H1 (cell line): ENCODE results near the gene ST6GALNAC5. TPM values are rescaled to one million over a fixed set of nuclear protein-coding genes. Genes with fewer than 3 reads are reported as not detected.

ENCODE experiments used
- CHD2 ChIP-seq: IDR thresholded peaks from 2 replicates; pipeline ENCODE4 v1.6.1; 2012; ENCODE audit warnings: low read length, improper control_type of control experiment
- PHF8 ChIP-seq: fragments of 200-600 bp; sonication (generic); conservative IDR thresholded peaks from 2 replicates; pipeline ENCODE4 v1.7.1; 2012; ENCODE audit warnings: low read depth, mild to moderate bottlenecking, inconsistent platforms, low read length, moderate library complexity
- RBBP5 ChIP-seq: IDR thresholded peaks from 2 replicates; pipeline ENCODE4 v1.7.1; 2012; ENCODE audit warnings: low read depth, mild to moderate bottlenecking, inconsistent platforms, low read length, moderate library complexity, borderline replicate concordance
- SUZ12 ChIP-seq: fragments of 200-600 bp; sonication (generic); IDR thresholded peaks from 2 replicates; pipeline ENCODE4 v1.6.1; 2012; ENCODE audit warnings: mild to moderate bottlenecking, inconsistent platforms, low read length, moderate library complexity, mixed read lengths
- polyA plus RNA-seq, 7 experiments: library from polyadenylated mRNA; depleted of rRNA in 3 of 7; stranded (reverse) in 5 of 7; unstranded in 2 of 7; fragments of >200 nt in 5 of 7; fragments of 200-250 nt in 2 of 7; gene quantifications; 1 replicate in 5 of 7; 2 replicates in 1 of 7; 4 replicates in 1 of 7; pipeline versions ENCODE4 v1.2.1 to v1.2.3, GENCODE V29; 2011 to 2013; ENCODE audit warnings: missing spikeins in 2 of 7, mixed read lengths in 2 of 7
- total RNA-seq: library from RNA; stranded (reverse); fragmentation: NEBNext Ultra II Directional; extraction: Animal tissue kit (Norgen Biotek cat#: 25700); gene quantifications from 2 replicates; pipeline ENCODE4 v1.2.1, GENCODE V29; 2021
- TF ChIP-seq, protein P1 (sequence below): IDR thresholded peaks from 2 replicates; pipeline ENCODE4 v1.6.1; 2012; ENCODE audit warnings: inconsistent platforms

Gene ST6GALNAC5
- total and polyA plus RNA-seq, 2 of the 8 experiments (the other 6 are each of a cell fraction or from before 2014, with no cell fraction given) = 6.2 to 7.3 TPM

DNA sequence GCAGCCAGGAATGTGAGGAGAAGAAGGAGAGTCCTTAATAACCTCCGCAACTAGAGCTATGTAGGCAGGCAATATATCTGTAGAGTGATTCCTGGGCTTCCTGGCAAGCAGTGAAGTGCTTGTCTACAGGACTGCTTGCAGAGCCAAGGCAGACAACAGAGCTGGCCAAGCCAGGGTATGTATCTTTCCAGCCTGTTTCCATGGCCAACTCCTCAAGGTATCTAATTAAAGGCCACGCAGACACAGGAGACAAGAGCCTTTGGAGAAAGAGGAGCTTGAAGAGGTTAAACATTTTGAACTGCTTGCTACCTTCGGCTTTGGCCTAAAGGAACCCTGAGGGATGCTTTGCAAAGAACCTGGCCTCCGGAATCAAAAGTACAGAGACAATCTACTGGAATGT lies 214.6 kb downstream of the ST6GALNAC5 start (continued):
- no peak for TF ChIP-seq PHF8
- no peak for TF ChIP-seq CHD2
- TF ChIP-seq RBBP5 = no peak
- TF ChIP-seq SUZ12 = no peak
- TF ChIP-seq, protein P1, sequence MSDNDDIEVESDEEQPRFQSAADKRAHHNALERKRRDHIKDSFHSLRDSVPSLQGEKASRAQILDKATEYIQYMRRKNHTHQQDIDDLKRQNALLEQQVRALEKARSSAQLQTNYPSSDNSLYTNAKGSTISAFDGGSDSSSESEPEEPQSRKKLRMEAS = no peak
